ENCODE results near the gene OR5K3. TPM values are rescaled to one million over a fixed set of nuclear protein-coding genes. Genes with fewer than 3 reads are reported as not detected.

The OR5K3 gene
- total and polyA plus RNA-seq, 4 donors = not detected

GRCh38 chr3:98376631-98377030, 13.8 kb upstream of the OR5K3 start:
- no peak for DNase-seq (ENCODE audit: low spot score)
- no peak overlapping the region for H3K4me3 ChIP-seq (ENCODE audit: low read depth in 1 of 3, low read length in 3 of 3)
- WGBS = 37% methylated on average over 2 of the region's 2 CpGs
- no peak overlapping the region for H3K27ac ChIP-seq (ENCODE audit: low read depth in 1 of 2, low read length in 2 of 2)
- H3K36me3 ChIP-seq (ENCODE audit: control insufficient read depth in 4 of 4, insufficient read depth in 3 of 4, low read depth in 1 of 4, low read length in 3 of 4) = no peaks in the 10 kb centered on the region
- H3K9ac ChIP-seq (ENCODE audit: low read depth in 1 of 2, low read length in 2 of 2) = no peak overlapping the region
- H3K4me1 ChIP-seq (ENCODE audit: control insufficient read depth in 4 of 4, insufficient read depth in 4 of 4, low read length in 3 of 4) = no peaks in the 10 kb centered on the region
- no peaks in the 10 kb centered on the region for H3K9me3 ChIP-seq (ENCODE audit: control insufficient read depth in 4 of 4, low read length in 3 of 4)
- H3K27me3 ChIP-seq (ENCODE audit: control insufficient read depth in 4 of 4, insufficient read depth in 4 of 4, low read length in 3 of 4) = no peaks in the 10 kb centered on the region
- TF ChIP-seq ZBTB33 (IDR thresholded peaks at IDR 0.05) (no peak), FOXA1 (IDR thresholded peaks at IDR 0.05) (no peak)

DNA sequence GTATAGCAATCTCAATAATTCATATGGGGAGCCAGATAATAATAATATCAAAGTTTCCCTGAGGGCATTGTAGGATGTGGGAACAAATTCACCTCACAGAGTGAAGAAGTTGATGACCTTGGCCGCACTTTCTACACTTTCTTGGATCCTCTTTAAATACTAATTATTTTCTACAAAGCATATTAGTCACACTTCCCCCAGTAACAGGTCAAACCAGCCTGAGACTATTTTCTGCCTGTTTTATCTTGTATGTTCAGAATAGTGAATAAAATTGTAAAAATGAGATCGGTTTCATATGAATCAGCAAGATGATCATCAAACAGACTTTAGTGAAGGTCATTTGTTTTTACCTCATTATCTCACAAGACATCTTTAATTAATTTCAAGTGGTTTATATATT, 2.3 kb upstream of the OR5K3 start:
- WGBS = 85% methylated on average over 2 of the region's 2 CpGs
- DNase-seq (ENCODE audit: low spot score) = no peak
- H3K27me3 ChIP-seq (ENCODE audit: control insufficient read depth in 4 of 4, insufficient read depth in 4 of 4, low read length in 3 of 4) = no peaks in the 10 kb centered on the region
- H3K4me3 ChIP-seq (ENCODE audit: low read depth in 1 of 3, low read length in 3 of 3) = no peak overlapping the region
- H3K4me1 ChIP-seq (ENCODE audit: control insufficient read depth in 4 of 4, insufficient read depth in 4 of 4, low read length in 3 of 4) = no peaks in the 10 kb centered on the region
- H3K9me3 ChIP-seq (ENCODE audit: control insufficient read depth in 4 of 4, low read length in 3 of 4) = no peaks in the 10 kb centered on the region
- H3K27ac ChIP-seq (ENCODE audit: low read depth in 1 of 2, low read length in 2 of 2) = no peak overlapping the region
- H3K36me3 ChIP-seq (ENCODE audit: control insufficient read depth in 4 of 4, insufficient read depth in 3 of 4, low read depth in 1 of 4, low read length in 3 of 4) = no peaks in the 10 kb centered on the region
- H3K9ac ChIP-seq (ENCODE audit: low read depth in 1 of 2, low read length in 2 of 2) = no peak overlapping the region
- no peak for TF ChIP-seq HNF4A (conservative IDR thresholded peaks at IDR 0.05)
- no peak for TF ChIP-seq EGR1 (IDR thresholded peaks at IDR 0.05; ENCODE audit: low read depth in 2 of 2)
- TF ChIP-seq NR2F2 (IDR thresholded peaks at IDR 0.05) = no peak
- TF ChIP-seq, protein P1, sequence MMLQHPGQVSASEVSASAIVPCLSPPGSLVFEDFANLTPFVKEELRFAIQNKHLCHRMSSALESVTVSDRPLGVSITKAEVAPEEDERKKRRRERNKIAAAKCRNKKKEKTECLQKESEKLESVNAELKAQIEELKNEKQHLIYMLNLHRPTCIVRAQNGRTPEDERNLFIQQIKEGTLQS (IDR thresholded peaks at IDR 0.05) = no peak
- TF ChIP-seq RXRA (IDR thresholded peaks at IDR 0.05) = no peak
- no peak for TF ChIP-seq CTCF (IDR thresholded peaks at IDR 0.05; ENCODE audit: low read depth, low read length, missing input control)
- TF ChIP-seq, protein P2, sequence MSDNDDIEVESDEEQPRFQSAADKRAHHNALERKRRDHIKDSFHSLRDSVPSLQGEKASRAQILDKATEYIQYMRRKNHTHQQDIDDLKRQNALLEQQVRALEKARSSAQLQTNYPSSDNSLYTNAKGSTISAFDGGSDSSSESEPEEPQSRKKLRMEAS (IDR thresholded peaks at IDR 0.05) = no peak
- no peak for TF ChIP-seq ZBTB33 (IDR thresholded peaks at IDR 0.05)
- TF ChIP-seq, protein P3, sequence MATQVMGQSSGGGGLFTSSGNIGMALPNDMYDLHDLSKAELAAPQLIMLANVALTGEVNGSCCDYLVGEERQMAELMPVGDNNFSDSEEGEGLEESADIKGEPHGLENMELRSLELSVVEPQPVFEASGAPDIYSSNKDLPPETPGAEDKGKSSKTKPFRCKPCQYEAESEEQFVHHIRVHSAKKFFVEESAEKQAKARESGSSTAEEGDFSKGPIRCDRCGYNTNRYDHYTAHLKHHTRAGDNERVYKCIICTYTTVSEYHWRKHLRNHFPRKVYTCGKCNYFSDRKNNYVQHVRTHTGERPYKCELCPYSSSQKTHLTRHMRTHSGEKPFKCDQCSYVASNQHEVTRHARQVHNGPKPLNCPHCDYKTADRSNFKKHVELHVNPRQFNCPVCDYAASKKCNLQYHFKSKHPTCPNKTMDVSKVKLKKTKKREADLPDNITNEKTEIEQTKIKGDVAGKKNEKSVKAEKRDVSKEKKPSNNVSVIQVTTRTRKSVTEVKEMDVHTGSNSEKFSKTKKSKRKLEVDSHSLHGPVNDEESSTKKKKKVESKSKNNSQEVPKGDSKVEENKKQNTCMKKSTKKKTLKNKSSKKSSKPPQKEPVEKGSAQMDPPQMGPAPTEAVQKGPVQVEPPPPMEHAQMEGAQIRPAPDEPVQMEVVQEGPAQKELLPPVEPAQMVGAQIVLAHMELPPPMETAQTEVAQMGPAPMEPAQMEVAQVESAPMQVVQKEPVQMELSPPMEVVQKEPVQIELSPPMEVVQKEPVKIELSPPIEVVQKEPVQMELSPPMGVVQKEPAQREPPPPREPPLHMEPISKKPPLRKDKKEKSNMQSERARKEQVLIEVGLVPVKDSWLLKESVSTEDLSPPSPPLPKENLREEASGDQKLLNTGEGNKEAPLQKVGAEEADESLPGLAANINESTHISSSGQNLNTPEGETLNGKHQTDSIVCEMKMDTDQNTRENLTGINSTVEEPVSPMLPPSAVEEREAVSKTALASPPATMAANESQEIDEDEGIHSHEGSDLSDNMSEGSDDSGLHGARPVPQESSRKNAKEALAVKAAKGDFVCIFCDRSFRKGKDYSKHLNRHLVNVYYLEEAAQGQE (IDR thresholded peaks at IDR 0.05) = no peak
- TF ChIP-seq GABPA (IDR thresholded peaks at IDR 0.05 in 1 of 2, conservative IDR thresholded peaks at IDR 0.05 in 1 of 2) = no peak
- TF ChIP-seq FOXA1 (IDR thresholded peaks at IDR 0.05) = no peak
- TF ChIP-seq TAF1 (conservative IDR thresholded peaks at IDR 0.05) = no peak
- no peak for TF ChIP-seq JUND (IDR thresholded peaks at IDR 0.05)
- no peak for TF ChIP-seq YY1 (IDR thresholded peaks at IDR 0.05)
- no peak for TF ChIP-seq HNF4G (IDR thresholded peaks at IDR 0.05)
- TF ChIP-seq FOXA2 (IDR thresholded peaks at IDR 0.05) = no peak

Measured in liver (tissue), 9 donors.